HEK293 (cell line): ENCODE results near the gene PURB.
A peak's percentile ranks its signal among the peaks of the same experiment; 100 is the strongest.

ENCODE experiments used
- AEBP2 ChIP-seq: fragments of 450-650 bp; formaldehyde crosslinking; IDR thresholded peaks from 2 replicates; pipeline ENCODE4 v1.5.1; 2016; ENCODE audit warnings: missing biosample characterization, missing genetic modification characterization, borderline replicate concordance
- GLI4 ChIP-seq: fragments of 450-650 bp; formaldehyde crosslinking; IDR thresholded peaks from 2 replicates; pipeline ENCODE4 v1.5.1; 2016; ENCODE audit warnings: missing biosample characterization, missing genetic modification characterization
- GLIS1 ChIP-seq: fragments of 450-650 bp; formaldehyde crosslinking; IDR thresholded peaks from 2 replicates; pipeline ENCODE4 v1.5.1; 2016; ENCODE audit warnings: missing biosample characterization, missing genetic modification characterization
- PRDM4 ChIP-seq: fragments of 450-650 bp; formaldehyde crosslinking; IDR thresholded peaks from 2 replicates; pipeline ENCODE4 v1.5.1; 2017; ENCODE audit warnings: missing biosample characterization, missing genetic modification characterization
- SP3 ChIP-seq: fragments of 450-650 bp; formaldehyde crosslinking; IDR thresholded peaks from 2 replicates; pipeline ENCODE4 v1.5.1; 2016; ENCODE audit warnings: missing biosample characterization, missing genetic modification characterization
- TRIM28 ChIP-seq: IDR thresholded peaks from 2 replicates; pipeline ENCODE4 v1.6.1; 2011; ENCODE audit warnings: low read length, control low read depth, borderline replicate concordance
- WT1 ChIP-seq: fragments of 450-650 bp; formaldehyde crosslinking; IDR thresholded peaks from 2 replicates; pipeline ENCODE4 v1.5.1; 2016; ENCODE audit warnings: missing biosample characterization, missing genetic modification characterization
- ZFP69B ChIP-seq: fragments of 450-650 bp; formaldehyde crosslinking; IDR thresholded peaks from 2 replicates; pipeline ENCODE4 v1.5.1; 2016; ENCODE audit warnings: missing biosample characterization, missing genetic modification characterization
- ZNF112 ChIP-seq: fragments of 450-650 bp; formaldehyde crosslinking; IDR thresholded peaks from 2 replicates; pipeline ENCODE4 v1.5.0; 2017; ENCODE audit warnings: missing biosample characterization, missing genetic modification characterization
- ZNF138 ChIP-seq: fragments of 450-650 bp; formaldehyde crosslinking; IDR thresholded peaks from 2 replicates; pipeline ENCODE4 v1.5.1; 2016; ENCODE audit warnings: missing biosample characterization, missing genetic modification characterization, borderline replicate concordance
- ZNF169 ChIP-seq: fragments of 450-650 bp; formaldehyde crosslinking; IDR thresholded peaks from 2 replicates; pipeline ENCODE4 v1.5.1; 2016; ENCODE audit warnings: missing biosample characterization, missing genetic modification characterization
- ZNF174 ChIP-seq: fragments of 450-650 bp; formaldehyde crosslinking; IDR thresholded peaks from 2 replicates; pipeline ENCODE4 v1.5.0; 2017; ENCODE audit warnings: missing biosample characterization, mild to moderate bottlenecking, missing genetic modification characterization
- ZNF184 ChIP-seq: fragments of 450-650 bp; IDR thresholded peaks from 2 replicates; pipeline ENCODE4 v1.5.1; 2018; ENCODE audit warnings: missing biosample characterization, mild to moderate bottlenecking, missing genetic modification characterization
- ZNF248 ChIP-seq: fragments of 450-650 bp; formaldehyde crosslinking; IDR thresholded peaks from 2 replicates; pipeline ENCODE4 v1.5.1; 2017; ENCODE audit warnings: missing biosample characterization, missing genetic modification characterization
- ZNF48 ChIP-seq: fragments of 450-650 bp; formaldehyde crosslinking; IDR thresholded peaks from 2 replicates; pipeline ENCODE4 v1.5.1; 2016; ENCODE audit warnings: missing biosample characterization, missing genetic modification characterization
- ZNF514 ChIP-seq: fragments of 450-650 bp; formaldehyde crosslinking; IDR thresholded peaks from 2 replicates; pipeline ENCODE4 v1.5.1; 2016; ENCODE audit warnings: missing biosample characterization, missing genetic modification characterization
- ZNF558 ChIP-seq: fragments of 450-650 bp; formaldehyde crosslinking; IDR thresholded peaks from 2 replicates; pipeline ENCODE4 v1.5.1; 2016; ENCODE audit warnings: missing biosample characterization, missing genetic modification characterization
- ZNF610 ChIP-seq: fragments of 450-650 bp; formaldehyde crosslinking; IDR thresholded peaks from 2 replicates; pipeline ENCODE4 v1.5.1; 2016; ENCODE audit warnings: missing biosample characterization, missing genetic modification characterization, borderline replicate concordance
- ZNF621 ChIP-seq: fragments of 450-650 bp; formaldehyde crosslinking; IDR thresholded peaks from 2 replicates; pipeline ENCODE4 v1.5.1; 2017; ENCODE audit warnings: missing biosample characterization, missing genetic modification characterization
- ZSCAN23 ChIP-seq: fragments of 450-650 bp; formaldehyde crosslinking; IDR thresholded peaks from 2 replicates; pipeline ENCODE4 v1.5.1; 2016; ENCODE audit warnings: missing biosample characterization, missing genetic modification characterization
- TF ChIP-seq, protein P1 (sequence below): fragments of 450-650 bp; formaldehyde crosslinking; conservative IDR thresholded peaks from 2 replicates; pipeline ENCODE4 v1.5.1; 2016; ENCODE audit warnings: low read depth, missing biosample characterization, missing genetic modification characterization
- TF ChIP-seq, protein P2 (sequence below): fragments of 450-650 bp; formaldehyde crosslinking; IDR thresholded peaks from 2 replicates; pipeline ENCODE4 v1.5.1; 2016; ENCODE audit warnings: missing biosample characterization, missing genetic modification characterization
- TF ChIP-seq, protein P3 (sequence below): fragments of 450-650 bp; formaldehyde crosslinking; IDR thresholded peaks from 2 replicates; pipeline ENCODE4 v1.5.1; 2016; ENCODE audit warnings: missing biosample characterization, missing genetic modification characterization
- TF ChIP-seq, protein P4 (sequence below): fragments of 450-650 bp; formaldehyde crosslinking; IDR thresholded peaks from 2 replicates; pipeline ENCODE4 v1.5.1; 2017; ENCODE audit warnings: missing biosample characterization, missing genetic modification characterization
- TF ChIP-seq, protein P5 (sequence below): fragments of 450-650 bp; formaldehyde crosslinking; IDR thresholded peaks from 2 replicates; pipeline ENCODE4 v1.5.1; 2016; ENCODE audit warnings: missing biosample characterization, missing genetic modification characterization

PURB gene

GRCh38 chr7:44885394-44886317 lies at the start of gene PURB (continued):
- TF ChIP-seq, protein P1, sequence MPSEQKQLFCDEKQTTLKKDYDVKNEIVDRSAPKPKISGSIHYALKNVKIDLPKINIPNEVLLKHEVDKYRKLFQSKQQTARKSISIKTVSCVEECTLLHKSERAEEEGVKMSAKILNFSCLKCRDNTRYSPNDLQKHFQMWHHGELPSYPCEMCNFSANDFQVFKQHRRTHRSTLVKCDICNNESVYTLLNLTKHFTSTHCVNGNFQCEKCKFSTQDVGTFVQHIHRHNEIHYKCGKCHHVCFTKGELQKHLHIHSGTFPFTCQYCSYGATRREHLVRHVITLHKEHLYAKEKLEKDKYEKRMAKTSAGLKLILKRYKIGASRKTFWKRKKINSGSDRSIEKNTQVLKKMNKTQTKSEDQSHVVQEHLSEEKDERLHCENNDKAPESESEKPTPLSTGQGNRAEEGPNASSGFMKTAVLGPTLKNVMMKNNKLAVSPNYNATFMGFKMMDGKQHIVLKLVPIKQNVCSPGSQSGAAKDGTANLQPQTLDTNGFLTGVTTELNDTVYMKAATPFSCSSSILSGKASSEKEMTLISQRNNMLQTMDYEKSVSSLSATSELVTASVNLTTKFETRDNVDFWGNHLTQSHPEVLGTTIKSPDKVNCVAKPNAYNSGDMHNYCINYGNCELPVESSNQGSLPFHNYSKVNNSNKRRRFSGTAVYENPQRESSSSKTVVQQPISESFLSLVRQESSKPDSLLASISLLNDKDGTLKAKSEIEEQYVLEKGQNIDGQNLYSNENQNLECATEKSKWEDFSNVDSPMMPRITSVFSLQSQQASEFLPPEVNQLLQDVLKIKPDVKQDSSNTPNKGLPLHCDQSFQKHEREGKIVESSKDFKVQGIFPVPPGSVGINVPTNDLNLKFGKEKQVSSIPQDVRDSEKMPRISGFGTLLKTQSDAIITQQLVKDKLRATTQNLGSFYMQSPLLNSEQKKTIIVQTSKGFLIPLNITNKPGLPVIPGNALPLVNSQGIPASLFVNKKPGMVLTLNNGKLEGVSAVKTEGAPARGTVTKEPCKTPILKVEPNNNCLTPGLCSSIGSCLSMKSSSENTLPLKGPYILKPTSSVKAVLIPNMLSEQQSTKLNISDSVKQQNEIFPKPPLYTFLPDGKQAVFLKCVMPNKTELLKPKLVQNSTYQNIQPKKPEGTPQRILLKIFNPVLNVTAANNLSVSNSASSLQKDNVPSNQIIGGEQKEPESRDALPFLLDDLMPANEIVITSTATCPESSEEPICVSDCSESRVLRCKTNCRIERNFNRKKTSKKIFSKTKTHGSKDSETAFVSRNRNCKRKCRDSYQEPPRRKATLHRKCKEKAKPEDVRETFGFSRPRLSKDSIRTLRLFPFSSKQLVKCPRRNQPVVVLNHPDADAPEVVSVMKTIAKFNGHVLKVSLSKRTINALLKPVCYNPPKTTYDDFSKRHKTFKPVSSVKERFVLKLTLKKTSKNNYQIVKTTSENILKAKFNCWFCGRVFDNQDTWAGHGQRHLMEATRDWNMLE (tag by site-specific recombination): peak; percentile 51
- no peak for TF ChIP-seq ZNF112
- no peak for TF ChIP-seq ZNF138
- TF ChIP-seq WT1 (tag by site-specific recombination): peak; percentile 16; the same call in 1 of the 2 replicates
- TF ChIP-seq SP3 (tag by site-specific recombination): peak; percentile 73
- TF ChIP-seq ZNF514 (tag by site-specific recombination): no peak
- TF ChIP-seq, protein P2, sequence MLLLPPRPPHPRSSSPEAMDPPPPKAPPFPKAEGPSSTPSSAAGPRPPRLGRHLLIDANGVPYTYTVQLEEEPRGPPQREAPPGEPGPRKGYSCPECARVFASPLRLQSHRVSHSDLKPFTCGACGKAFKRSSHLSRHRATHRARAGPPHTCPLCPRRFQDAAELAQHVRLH (tag by site-specific recombination): peak; percentile 11; the same call in 1 of the 2 replicates
- no peak for TF ChIP-seq ZNF248 (tag by site-specific recombination)
- TF ChIP-seq ZNF610 (tag by site-specific recombination): no peak
- no peak for TF ChIP-seq GLI4 (tag by site-specific recombination)
- no peak for TF ChIP-seq ZNF558 (tag by site-specific recombination)
- peak; percentile 45; the same call in 1 of the 2 replicates for TF ChIP-seq PRDM4
- TF ChIP-seq, protein P3, sequence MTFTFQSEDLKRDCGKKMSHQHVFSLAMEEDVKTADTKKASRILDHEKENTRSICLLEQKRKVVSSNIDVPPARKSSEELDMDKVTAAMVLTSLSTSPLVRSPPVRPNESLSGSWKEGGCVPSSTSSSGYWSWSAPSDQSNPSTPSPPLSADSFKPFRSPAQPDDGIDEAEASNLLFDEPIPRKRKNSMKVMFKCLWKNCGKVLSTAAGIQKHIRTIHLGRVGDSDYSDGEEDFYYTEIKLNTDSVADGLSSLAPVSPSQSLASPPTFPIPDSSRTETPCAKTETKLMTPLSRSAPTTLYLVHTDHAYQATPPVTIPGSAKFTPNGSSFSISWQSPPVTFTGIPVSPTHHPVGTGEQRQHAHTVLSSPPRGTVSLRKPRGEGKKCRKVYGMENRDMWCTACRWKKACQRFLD (tag by site-specific recombination): no peak
- no peak for TF ChIP-seq ZNF174 (tag by site-specific recombination)
- TF ChIP-seq ZNF48 (tag by site-specific recombination): no peak
- TF ChIP-seq ZNF184: peak; percentile 88
- 0 out of 2 replicates have a peak, but pooled peaks have one; percentile 51 for TF ChIP-seq ZSCAN23 (tag by site-specific recombination)
- TF ChIP-seq AEBP2: no peak
- TF ChIP-seq, protein P4, sequence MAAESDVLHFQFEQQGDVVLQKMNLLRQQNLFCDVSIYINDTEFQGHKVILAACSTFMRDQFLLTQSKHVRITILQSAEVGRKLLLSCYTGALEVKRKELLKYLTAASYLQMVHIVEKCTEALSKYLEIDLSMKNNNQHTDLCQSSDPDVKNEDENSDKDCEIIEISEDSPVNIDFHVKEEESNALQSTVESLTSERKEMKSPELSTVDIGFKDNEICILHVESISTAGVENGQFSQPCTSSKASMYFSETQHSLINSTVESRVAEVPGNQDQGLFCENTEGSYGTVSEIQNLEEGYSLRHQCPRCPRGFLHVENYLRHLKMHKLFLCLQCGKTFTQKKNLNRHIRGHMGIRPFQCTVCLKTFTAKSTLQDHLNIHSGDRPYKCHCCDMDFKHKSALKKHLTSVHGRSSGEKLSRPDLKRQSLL (tag by site-specific recombination): no peak
- TF ChIP-seq ZNF621 (tag by site-specific recombination): no peak
- TF ChIP-seq, protein P5, sequence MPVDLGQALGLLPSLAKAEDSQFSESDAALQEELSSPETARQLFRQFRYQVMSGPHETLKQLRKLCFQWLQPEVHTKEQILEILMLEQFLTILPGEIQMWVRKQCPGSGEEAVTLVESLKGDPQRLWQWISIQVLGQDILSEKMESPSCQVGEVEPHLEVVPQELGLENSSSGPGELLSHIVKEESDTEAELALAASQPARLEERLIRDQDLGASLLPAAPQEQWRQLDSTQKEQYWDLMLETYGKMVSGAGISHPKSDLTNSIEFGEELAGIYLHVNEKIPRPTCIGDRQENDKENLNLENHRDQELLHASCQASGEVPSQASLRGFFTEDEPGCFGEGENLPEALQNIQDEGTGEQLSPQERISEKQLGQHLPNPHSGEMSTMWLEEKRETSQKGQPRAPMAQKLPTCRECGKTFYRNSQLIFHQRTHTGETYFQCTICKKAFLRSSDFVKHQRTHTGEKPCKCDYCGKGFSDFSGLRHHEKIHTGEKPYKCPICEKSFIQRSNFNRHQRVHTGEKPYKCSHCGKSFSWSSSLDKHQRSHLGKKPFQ (tag by site-specific recombination): no peak
- peak; percentile 60 for TF ChIP-seq GLIS1
- no peak for TF ChIP-seq TRIM28
- no peak for TF ChIP-seq ZNF169 (tag by site-specific recombination)
- TF ChIP-seq ZFP69B: peak; percentile 56; the same call in 1 of the 2 replicates
